Thoracic aorta (tissue), 2 donors: Measurements from ENCODE around the gene VWA8. TPM values are rescaled to one million over a fixed set of nuclear protein-coding genes. Genes with fewer than 3 reads are reported as not detected.

Source experiments
- ATAC-seq: fragments of 150-250 bp; one replicate; pipeline ENCODE4 v1.8.0; 2017; ENCODE audit warnings: low read depth; ENCODE audit not compliant: insufficient number of reproducible peaks, low FRiP score
- DNase-seq: peaks from one replicate; pipeline ENCODE4 v3.0.0-alpha.2; 2020; ENCODE audit warnings: low spot score
- H3K27ac ChIP-seq, 2 donors: fragments of 200-600 bp; sonication (generic); 1 replicate in 1 of 2; 2 replicates in 1 of 2; pipeline ENCODE4 v1.5.1; 2016; ENCODE audit warnings: mild to moderate bottlenecking in 2 of 2, moderate library complexity in 2 of 2
- H3K27me3 ChIP-seq: fragments of 200-600 bp; sonication (generic); replicated peaks from 2 replicates; pipeline ENCODE4 v1.6.0; 2016; ENCODE audit warnings: mild to moderate bottlenecking; ENCODE audit not compliant: insufficient read depth
- H3K36me3 ChIP-seq: fragments of 200-600 bp; sonication (generic); one replicate; pipeline ENCODE4 v1.5.1; 2016
- H3K4me1 ChIP-seq, 2 donors: fragments of 200-600 bp; sonication (generic); 1 replicate in 1 of 2; 2 replicates in 1 of 2; pipeline versions ENCODE4 v1.5.1 to v1.6.0; 2016; ENCODE audit warnings: low read depth in 2 of 2, mild to moderate bottlenecking in 1 of 2; ENCODE audit not compliant: control insufficient read depth in 1 of 2
- H3K4me3 ChIP-seq: fragments of 200-600 bp; sonication (generic); 2 replicates; pipeline ENCODE4 v1.5.1; 2016; ENCODE audit warnings: mild to moderate bottlenecking
- H3K9me3 ChIP-seq: fragments of 200-600 bp; sonication (generic); 2 replicates; pipeline ENCODE4 v1.5.1; 2016
- total RNA-seq, 2 donors: library from RNA; depleted of rRNA; stranded (reverse); fragments of >200 nt; gene quantifications; one replicate each; pipeline versions ENCODE4 v1.1.0 to v1.2.3, GENCODE V29; 2016
- TF ChIP-seq, protein P1 (sequence below): fragments of 200-600 bp; sonication (generic); IDR thresholded peaks from one replicate; pipeline ENCODE4 v1.5.1; 2019; ENCODE audit warnings: antibody characterized with exemption

The VWA8 gene
- total RNA-seq, 2 donors from 2014 or later, result 19.8 to 25.3 TPM

DNA sequence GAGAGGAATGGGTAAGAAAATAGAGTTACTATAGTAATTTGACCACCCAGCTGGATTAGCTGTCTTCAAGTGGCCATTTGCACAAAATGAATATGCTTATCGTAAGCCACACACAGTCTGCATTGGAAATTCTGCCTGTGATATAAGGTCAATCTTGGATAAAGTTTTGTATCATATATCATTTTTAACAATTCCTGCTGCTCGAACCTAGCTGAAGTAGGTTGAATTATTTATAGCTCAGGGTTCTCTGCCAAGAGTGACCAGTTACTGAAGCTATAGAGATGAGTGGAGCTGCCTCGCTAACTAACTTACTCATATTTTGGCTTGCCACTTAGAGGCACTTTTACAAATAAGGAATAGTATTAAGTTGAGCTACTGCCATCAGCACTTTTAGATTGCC lies 282.7 kb downstream of the VWA8 start:
- H3K36me3 ChIP-seq, result no peaks in the 10 kb centered on the region
- no peaks in the 10 kb centered on the region for H3K9me3 ChIP-seq
- TF ChIP-seq, protein P1, sequence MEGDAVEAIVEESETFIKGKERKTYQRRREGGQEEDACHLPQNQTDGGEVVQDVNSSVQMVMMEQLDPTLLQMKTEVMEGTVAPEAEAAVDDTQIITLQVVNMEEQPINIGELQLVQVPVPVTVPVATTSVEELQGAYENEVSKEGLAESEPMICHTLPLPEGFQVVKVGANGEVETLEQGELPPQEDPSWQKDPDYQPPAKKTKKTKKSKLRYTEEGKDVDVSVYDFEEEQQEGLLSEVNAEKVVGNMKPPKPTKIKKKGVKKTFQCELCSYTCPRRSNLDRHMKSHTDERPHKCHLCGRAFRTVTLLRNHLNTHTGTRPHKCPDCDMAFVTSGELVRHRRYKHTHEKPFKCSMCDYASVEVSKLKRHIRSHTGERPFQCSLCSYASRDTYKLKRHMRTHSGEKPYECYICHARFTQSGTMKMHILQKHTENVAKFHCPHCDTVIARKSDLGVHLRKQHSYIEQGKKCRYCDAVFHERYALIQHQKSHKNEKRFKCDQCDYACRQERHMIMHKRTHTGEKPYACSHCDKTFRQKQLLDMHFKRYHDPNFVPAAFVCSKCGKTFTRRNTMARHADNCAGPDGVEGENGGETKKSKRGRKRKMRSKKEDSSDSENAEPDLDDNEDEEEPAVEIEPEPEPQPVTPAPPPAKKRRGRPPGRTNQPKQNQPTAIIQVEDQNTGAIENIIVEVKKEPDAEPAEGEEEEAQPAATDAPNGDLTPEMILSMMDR, result no peak
- H3K4me1 ChIP-seq, result peaks cover 15 to 35% of the 10 kb centered on the region in 2 donors
- H3K27me3 ChIP-seq, result no peaks in the 10 kb centered on the region
- H3K4me3 ChIP-seq, result no peak overlapping the region
- H3K27ac ChIP-seq, result peak overlapping the region; percentile 20 to 68
- DNase-seq (no peak), ATAC-seq (no peak)

DNA sequence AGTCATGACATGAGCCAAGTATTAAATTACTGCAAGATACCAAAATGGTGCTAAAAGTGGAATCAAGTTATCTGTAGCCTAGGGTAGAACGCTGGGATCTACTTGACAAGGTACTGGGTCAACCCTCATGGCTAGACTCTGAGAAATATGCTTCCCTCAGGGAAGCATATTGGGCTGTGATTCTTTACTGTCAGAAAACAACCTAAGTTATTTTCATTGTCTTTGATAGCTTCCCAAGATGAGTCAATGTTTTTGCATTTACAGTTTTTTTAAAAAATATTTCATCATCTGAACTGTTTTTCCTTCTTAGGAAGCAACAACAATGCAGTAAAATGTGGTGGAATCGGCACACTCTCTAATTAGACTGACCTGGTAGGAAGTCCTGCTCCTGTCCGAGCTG lies 285.6 kb downstream of the VWA8 start:
- Histone ChIP-seq H3K4me3 (no peak overlapping the region), H3K27ac (no peak overlapping the region), H3K36me3 (no peaks in the 10 kb centered on the region), H3K4me1 (peaks cover 15 to 35% of the 10 kb centered on the region in 2 donors), H3K9me3 (no peaks in the 10 kb centered on the region), H3K27me3 (no peaks in the 10 kb centered on the region)
- TF ChIP-seq, protein P1, result no peak
- DNase-seq (no peak), ATAC-seq (no peak)

DNA sequence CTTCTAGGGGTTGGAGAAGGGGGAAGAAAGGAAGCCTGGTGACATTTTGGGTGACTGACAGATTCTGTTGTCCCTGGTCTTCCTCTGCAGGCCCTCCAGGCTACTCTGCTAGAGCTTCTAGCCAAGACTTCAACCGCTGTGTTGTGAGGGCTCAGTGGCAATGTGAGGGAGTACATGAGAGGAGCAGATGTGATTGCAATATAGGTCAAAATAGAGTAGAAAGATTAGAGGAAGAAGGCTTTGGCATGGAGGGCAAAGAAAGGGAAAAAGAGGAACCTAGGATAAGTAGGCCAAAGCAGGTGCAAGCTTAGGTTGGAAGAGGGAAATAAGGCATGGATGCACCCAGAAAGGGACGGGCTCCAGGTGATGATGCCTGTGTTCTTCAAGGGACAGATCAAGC lies 286.7 kb downstream of the VWA8 start:
- Histone ChIP-seq H3K9me3 (no peaks in the 10 kb centered on the region), H3K4me1 (peaks cover 15 to 32% of the 10 kb centered on the region in 2 donors), H3K36me3 (no peaks in the 10 kb centered on the region), H3K4me3 (no peak overlapping the region), H3K27me3 (no peaks in the 10 kb centered on the region), H3K27ac (no peak overlapping the region)
- no peak for ATAC-seq
- DNase-seq, result no peak
- TF ChIP-seq, protein P1, result no peak

DNA sequence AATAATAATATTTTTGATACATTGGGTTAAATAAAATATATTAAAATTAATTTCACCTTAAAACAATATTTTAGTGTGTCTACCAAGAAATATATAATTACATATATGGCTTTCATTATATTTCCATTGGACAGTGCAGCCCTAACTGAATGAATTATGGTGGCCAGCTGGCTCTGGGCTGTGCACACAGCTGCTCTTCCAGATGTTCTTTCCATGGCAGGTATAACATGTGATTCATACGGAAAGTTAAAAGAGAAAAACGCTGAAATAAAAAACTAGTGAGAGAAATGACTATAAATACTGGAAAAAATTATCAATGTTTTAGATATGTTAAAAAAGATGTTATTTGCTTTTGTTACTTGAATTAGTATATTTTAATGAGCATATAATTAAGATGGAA lies 287.3 kb downstream of the VWA8 start:
- ATAC-seq (no peak), DNase-seq (no peak)
- no peak overlapping the region for H3K27ac ChIP-seq
- H3K4me1 ChIP-seq, result peaks cover 10 to 26% of the 10 kb centered on the region in 2 donors
- TF ChIP-seq, protein P1, result no peak
- H3K4me3 ChIP-seq, result no peak overlapping the region
- no peaks in the 10 kb centered on the region for H3K9me3 ChIP-seq
- no peaks in the 10 kb centered on the region for H3K27me3 ChIP-seq
- H3K36me3 ChIP-seq, result no peaks in the 10 kb centered on the region

DNA sequence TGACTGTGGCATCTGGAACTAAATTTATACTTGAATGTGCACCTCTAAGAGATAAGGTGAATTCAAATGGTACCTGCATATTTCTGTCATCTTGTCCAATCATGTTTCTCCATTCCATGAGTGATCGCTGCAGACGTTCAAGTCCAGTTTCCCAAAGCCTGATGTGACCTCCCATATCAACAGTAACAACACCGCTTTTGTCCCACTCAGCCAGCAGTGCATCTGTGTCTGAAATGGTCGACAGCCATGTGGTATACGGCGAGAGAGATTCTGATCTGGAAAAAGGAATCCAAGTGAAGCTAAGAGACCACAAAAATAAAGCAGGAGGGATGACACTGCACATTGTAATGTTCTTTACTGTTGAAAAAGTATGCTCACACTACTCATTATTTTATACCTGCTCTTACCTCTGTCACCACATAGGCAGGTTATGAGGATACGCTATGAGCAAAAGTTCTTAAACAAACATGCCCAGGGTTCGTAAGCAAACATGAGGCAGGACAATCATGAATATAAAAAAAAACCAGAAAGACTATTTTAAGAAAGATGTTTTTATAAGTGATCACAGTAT lies 290.0 kb downstream of the VWA8 start:
- no peaks in the 10 kb centered on the region for H3K9me3 ChIP-seq
- ATAC-seq (no peak), DNase-seq (no peak)
- H3K36me3 ChIP-seq, result no peaks in the 10 kb centered on the region
- no peak overlapping the region for H3K27ac ChIP-seq
- H3K4me1 ChIP-seq, result peaks cover 5 to 10% of the 10 kb centered on the region in 2 donors
- TF ChIP-seq, protein P1, result no peak
- no peaks in the 10 kb centered on the region for H3K27me3 ChIP-seq
- H3K4me3 ChIP-seq, result no peak overlapping the region
